Inflammatory macrophage (primary cell): ENCODE data around the gene BCAS2.

Experiments
- DNase-seq, 2 donors: peaks; one replicate each; pipeline ENCODE4 v3.0.0-alpha.2; 2020 to 2022

The BCAS2 gene

GRCh38 chr1:114558544-114558943, 22.9 kb downstream of the BCAS2 start:
- DNase-seq: peak; percentile 9 to 40

DNA sequence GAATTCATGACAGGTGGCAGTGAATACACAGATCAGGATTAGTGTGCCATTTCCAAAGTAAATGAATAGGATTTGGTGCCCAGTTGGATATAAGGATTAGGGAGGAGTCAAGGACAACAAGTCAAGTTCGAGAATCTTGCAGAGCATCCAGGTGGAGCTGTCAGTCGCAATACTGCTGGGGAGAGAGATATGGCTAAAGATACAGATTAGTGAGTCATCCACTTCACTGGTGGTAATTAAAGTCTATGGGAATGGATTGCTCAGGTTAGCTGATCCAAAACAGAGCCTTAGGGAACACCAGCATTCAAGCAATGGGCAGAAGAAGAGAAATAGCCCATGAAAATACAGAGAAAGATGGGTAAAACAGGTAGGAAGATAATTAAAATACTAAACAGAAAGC, 26.8 kb downstream of the BCAS2 start:
- DNase-seq: no peak

DNA sequence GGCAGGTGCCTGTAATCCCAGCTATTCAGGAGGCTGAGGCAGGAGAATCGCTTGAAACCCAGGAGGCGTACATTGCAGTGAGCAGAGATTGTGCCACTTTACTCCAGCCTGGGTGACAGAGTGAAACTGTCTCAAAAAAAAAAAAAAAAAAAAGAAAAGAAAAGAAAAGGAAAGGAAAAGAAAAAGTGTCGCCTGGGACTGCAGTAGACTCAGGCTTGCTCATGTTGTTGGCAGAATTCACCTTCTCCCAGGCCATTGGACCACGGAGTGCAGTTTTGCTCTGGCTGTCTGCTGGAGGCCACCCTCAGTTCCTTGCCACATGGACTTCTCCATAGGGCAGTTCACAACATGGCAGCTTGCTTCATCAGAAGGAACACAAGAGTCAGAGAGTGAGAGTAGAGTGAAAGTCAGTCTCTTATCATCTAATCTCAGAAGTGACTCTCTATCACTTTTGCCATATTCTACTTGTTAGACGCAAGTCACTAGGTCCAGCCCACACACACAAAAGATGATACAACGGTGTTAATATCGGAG, 29.2 kb downstream of the BCAS2 start:
- DNase-seq: no peak

DNA sequence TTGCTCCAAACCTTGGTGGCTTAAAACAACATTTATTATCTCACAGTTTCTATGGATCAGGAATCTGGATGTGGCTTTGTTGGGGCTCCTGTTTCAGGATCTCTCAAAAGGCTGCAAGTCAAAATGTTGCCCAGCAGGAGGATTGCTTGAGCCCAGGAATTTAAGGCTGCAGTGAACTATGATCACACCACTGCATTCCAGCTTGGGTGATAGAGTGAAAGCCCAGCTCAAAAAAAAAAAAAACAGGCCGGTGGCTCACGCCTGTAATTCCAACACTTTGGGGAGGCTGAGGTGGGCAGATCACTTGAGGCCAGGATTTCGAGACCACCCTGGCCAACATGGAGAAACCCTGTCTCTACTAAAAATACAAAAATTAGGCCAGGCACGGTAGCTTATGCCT, 30.0 kb downstream of the BCAS2 start:
- no peak for DNase-seq

DNA sequence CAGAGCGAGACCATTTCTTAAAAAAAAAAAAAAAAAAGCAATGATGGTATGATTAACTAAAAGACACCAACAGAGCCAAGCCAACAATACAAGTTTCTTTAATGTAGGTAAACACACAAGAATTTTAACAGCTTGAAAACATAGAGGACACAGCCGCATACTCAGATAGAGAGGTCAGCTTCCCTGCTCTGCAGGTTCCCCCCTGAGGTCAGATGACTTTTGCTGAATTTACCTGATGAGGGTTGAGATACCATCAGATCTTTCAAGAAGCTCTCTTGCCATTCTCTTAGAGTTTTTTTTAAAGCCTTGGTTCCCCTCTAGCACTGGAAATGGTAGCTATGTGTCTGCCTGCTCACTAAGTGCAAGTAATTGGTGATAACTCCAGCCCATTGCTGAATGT, 31.1 kb downstream of the BCAS2 start:
- no peak for DNase-seq

GRCh38 chr1:114549137-114549536, 32.3 kb downstream of the BCAS2 start:
- DNase-seq: no peak

GRCh38 chr1:114547076-114547475, 34.3 kb downstream of the BCAS2 start:
- DNase-seq: no peak

DNA sequence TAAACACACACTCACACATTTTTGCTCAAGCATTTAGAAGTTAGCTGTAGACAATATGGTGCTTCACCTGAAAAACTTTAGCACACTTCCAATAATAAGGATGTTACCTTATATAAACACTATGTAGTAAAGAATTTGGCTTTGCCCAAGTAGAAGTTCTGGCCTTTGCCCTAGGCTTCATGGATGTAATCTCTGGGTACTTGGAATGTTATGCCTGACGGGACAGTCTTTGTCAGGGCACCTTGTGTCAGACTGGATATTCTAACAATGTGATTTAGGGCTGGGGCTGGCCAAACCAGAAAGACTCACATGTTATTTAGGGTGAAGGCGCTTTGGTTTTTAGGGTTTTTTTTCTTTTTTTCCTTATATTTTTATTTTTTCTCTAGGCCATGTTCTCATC, 35.6 kb downstream of the BCAS2 start:
- DNase-seq: no peak

GRCh38 chr1:114545315-114545714, 36.1 kb downstream of the BCAS2 start:
- no peak for DNase-seq

GRCh38 chr1:114540821-114541220, 40.6 kb downstream of the BCAS2 start:
- no peak for DNase-seq

DNA sequence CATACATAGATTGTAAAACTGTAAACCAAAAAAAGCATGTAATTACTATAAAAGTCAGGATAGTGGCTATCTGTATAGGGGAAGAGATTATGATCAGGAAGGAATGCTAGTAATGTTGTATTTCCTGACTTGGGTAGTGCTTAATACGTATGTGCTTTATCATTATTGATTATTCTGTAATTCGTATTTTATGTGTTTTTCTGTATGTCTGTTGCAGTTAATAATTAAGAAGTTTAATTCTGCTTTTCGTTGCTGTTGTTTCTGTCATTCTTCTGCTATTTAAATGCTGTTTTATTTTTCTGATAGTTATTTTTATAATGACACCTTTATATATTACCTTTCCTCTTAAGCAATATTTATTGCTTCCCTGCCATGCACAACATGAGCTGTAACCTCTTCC, 41.1 kb downstream of the BCAS2 start:
- no peak for DNase-seq

DNA sequence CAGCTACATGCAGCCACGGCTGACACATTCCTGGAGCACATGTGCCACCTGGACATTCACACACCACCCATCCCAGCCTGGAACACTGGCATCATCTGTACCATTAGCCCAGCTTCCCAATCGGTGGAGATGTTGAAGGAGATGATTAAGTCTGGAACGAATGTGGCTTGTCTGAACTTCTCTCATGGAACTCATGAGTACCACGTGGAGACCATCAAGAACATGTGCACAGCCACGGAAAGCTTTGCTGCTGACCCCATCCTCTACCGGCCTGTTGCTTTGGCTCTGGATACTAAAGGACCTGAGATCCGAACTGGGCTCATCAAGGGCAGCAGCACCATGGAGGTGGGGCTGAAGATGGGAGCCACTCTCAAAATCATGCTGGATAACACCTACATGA, 45.4 kb downstream of the BCAS2 start:
- no peak for DNase-seq

DNA sequence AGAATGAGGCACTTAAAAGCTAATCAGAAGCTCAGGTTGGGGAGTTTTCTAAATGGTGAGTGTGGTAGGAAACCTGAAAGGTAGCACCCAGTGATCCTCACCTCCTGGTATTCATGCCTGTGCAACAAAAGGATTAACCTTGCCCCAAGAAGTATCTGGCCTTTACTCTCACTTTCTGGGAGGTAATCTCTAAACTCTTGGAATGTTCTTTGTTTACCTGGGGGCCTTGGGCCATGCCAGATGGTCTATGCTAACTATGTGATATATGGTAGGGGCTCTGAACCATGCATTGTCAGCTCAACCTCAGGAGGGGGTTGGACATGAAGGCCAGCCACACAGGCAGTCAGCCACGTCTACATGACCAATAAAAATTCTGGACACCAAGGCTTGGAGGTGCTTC, 46.0 kb downstream of the BCAS2 start:
- no peak for DNase-seq

DNA sequence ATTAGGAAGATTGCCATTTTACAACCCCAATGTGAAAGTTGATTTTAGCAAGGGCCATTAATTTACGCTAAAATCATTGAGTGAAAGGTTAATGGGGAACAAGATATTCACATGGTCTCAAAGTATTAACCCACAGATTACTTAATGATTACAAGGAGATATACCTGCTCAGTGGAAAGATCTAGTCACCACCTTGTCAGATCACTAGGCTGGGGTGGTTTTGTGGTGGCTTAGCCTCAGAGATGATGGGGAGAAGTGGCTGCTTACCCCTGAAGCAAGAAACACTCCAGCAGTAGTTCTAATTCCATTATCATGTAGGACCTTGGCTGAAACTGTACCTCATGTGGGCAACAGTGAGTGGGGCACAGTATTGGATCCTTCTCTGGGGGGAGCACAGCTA, 50.3 kb downstream of the BCAS2 start:
- no peak for DNase-seq

- DNase-seq: no peak
Measured at GRCh38 chr1:114530224-114530623, 51.2 kb downstream of the BCAS2 start.

DNA sequence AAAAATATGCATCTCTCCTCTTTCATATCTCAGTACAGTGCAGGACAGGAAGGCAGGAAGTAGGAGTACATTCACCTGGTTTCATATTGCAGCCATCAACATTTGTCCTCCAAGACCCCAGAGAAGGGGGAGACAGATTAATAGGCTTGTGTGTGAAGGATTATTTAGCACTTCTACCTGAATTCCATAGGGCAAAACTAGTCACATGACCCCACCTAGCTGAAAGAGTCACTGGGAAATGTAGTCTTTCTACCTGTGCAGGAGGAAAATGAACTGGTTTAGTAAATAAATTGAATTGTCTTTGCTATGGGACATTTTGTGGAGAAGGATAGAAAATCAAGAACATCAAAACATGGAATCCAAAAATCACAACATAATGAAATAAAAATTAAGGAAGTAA, 56.5 kb downstream of the BCAS2 start:
- DNase-seq: no peak

GRCh38 chr1:114522264-114522575, 59.2 kb downstream of the BCAS2 start:
- DNase-seq: no peak

GRCh38 chr1:114521396-114522263, 59.8 kb downstream of the BCAS2 start:
- no peak for DNase-seq
